Measurements from ENCODE around the gene SLC5A6.

- no peak for TF ChIP-seq EZH2 (IDR thresholded peaks at IDR 0.05)
- no peak for TF ChIP-seq POLR2AphosphoS5 (IDR thresholded peaks at IDR 0.05; ENCODE audit: borderline replicate concordance, low read depth, low read length)
- TF ChIP-seq FOXP2 (optimal IDR thresholded peaks at IDR 0.05; ENCODE audit: control extremely low read depth, extremely low read length, insufficient read depth), result no peak
Measured at GRCh38 chr2:27225526-27225925, 13.5 kb upstream of the SLC5A6 start.

Data from SK-N-MC (cell line).